ENCODE measurements around the gene CSH2. TPM values are rescaled to one million over a fixed set of nuclear protein-coding genes. Genes with fewer than 3 reads are reported as not detected.
"Not testable (repeated sequence)": the region's sequence is repeated elsewhere in the genome, so short reads cannot be mapped to it uniquely, and the experiment has no call there.

CSH2 gene
- polyA plus RNA-seq, 2 of the 4 experiments (the other 2 are of a cell fraction) = not detected

- WGBS (ENCODE audit: missing lambda C conversion rate) = 84% methylated on average over 4 of the region's 4 CpGs
- H3K27ac ChIP-seq; DNase-seq (ENCODE audit: low read depth in 1 of 2, low spot score in 1 of 2); H3K4me1 ChIP-seq; H3K4me2 ChIP-seq; H3K4me3 ChIP-seq; ATAC-seq; H3K9me3 ChIP-seq; FAIRE-seq; POLR2A ChIA-PET: not testable (repeated sequence)
- CTCF ChIA-PET = interaction anchor here (1.1 to 7.7 kb wide), 5 partner anchors 12 to 32 kb away, joined by 4 to 90 read pairs (median 44); partner anchors contain the start of gene GH2
These were observed 3.2 kb downstream of the CSH2 start for GRCh38 chr17:63870292-63870665.

- CTCF ChIA-PET = interaction anchor here (1.1 to 7.7 kb wide), 6 partner anchors 11 to 412 kb away, joined by 3 to 90 read pairs (median 34); partner anchors contain the start of gene GH2
- ATAC-seq = peak in 1 of 2 experiments; percentile 58; a peak in 3 of 6 replicates
- 38% methylated on average over 9 of the region's 9 CpGs for WGBS (ENCODE audit: missing lambda C conversion rate)
These were observed 3.8 kb downstream of the CSH2 start for GRCh38 chr17:63869491-63870291.

GRCh38 chr17:63866625-63867024, 6.9 kb downstream of the CSH2 start:
- POLR2A ChIA-PET; H3K27ac ChIP-seq; FAIRE-seq; H3K9me3 ChIP-seq; H3K4me1 ChIP-seq; H3K4me2 ChIP-seq; H3K4me3 ChIP-seq; DNase-seq (ENCODE audit: low read depth in 1 of 2, low spot score in 1 of 2): not testable (repeated sequence)
- WGBS (ENCODE audit: missing lambda C conversion rate) = 59% methylated on average over 7 of the region's 7 CpGs
- peak; percentile 82 for ATAC-seq
- CTCF ChIA-PET = interaction anchor here (0.6 to 7.7 kb wide), 26 partner anchors 8 to 622 kb away, joined by 3 to 90 read pairs (median 5); partner anchors contain the start of genes CSHL1, GH1, GH2 and SMARCD2

More at GRCh38 chr17:63869491-63870291, 3.8 kb downstream of the CSH2 start:
- H3K4me1 ChIP-seq; POLR2A ChIA-PET; H3K4me2 ChIP-seq; DNase-seq (ENCODE audit: low read depth in 1 of 2, low spot score in 1 of 2); H3K9me3 ChIP-seq; H3K4me3 ChIP-seq; H3K27ac ChIP-seq; FAIRE-seq: not testable (repeated sequence)
- peak; percentile 86 for TF ChIP-seq MAFK (IDR thresholded peaks at IDR 0.05; ENCODE audit: partially characterized antibody)

GRCh38 chr17:63859257-63859656, 14.2 kb downstream of the CSH2 start:
- no peaks in the 10 kb centered on the region for H3K9me3 ChIP-seq
- H3K4me2 ChIP-seq = no peak overlapping the region
- 25% methylated on average over 3 of the region's 3 CpGs for WGBS (ENCODE audit: missing lambda C conversion rate)
- ChIA-PET POLR2A (no interaction called here), CTCF (interaction anchor here (0.6 to 5.2 kb wide), 13 partner anchors 9 to 561 kb away, joined by 3 to 91 read pairs (median 6); partner anchors contain the start of genes CSHL1, GH1 and SMARCD2)
- no peak for DNase-seq (ENCODE audit: low read depth in 1 of 2, low spot score in 1 of 2)
- no peak for FAIRE-seq
- H3K4me3 ChIP-seq = no peak overlapping the region
- H3K4me1 ChIP-seq = no peaks in the 10 kb centered on the region
- no peak overlapping the region for H3K27ac ChIP-seq
- TF ChIP-seq ZSCAN20 (CRISPR knock-in tag; IDR thresholded peaks at IDR 0.05) (no peak), ZNF302 (CRISPR knock-in tag; IDR thresholded peaks at IDR 0.05) (no peak), PHF8 (IDR thresholded peaks at IDR 0.05; ENCODE audit: borderline replicate concordance, low read depth) (no peak), HDAC2 (IDR thresholded peaks at IDR 0.05) (no peak), MAFK (IDR thresholded peaks at IDR 0.05; ENCODE audit: partially characterized antibody) (no peak), HEYL (CRISPR knock-in tag; IDR thresholded peaks at IDR 0.05) (no peak), SMC3 (IDR thresholded peaks at IDR 0.05) (no peak)
- ATAC-seq = no peak

- ATAC-seq; H3K4me2 ChIP-seq; H3K27ac ChIP-seq; H3K9me3 ChIP-seq; H3K4me3 ChIP-seq; FAIRE-seq; H3K4me1 ChIP-seq; POLR2A ChIA-PET; DNase-seq (ENCODE audit: low read depth in 1 of 2, low spot score in 1 of 2): not testable (repeated sequence)
- WGBS (ENCODE audit: missing lambda C conversion rate) = 83% methylated on average over 8 of the region's 8 CpGs
- CTCF ChIA-PET = interaction anchor here (0.7 to 4.7 kb wide), 2 partner anchors 10 to 23 kb away, joined by 3 to 46 read pairs; no protein-coding TSS in a partner anchor
These were observed 17.1 kb downstream of the CSH2 start for GRCh38 chr17:63856425-63856824.

GRCh38 chr17:63855185-63855584, 18.3 kb downstream of the CSH2 start:
- no peak for ATAC-seq
- CTCF ChIA-PET = interaction anchor here (0.7 to 4.7 kb wide), 4 partner anchors 11 to 171 kb away, joined by 3 to 46 read pairs (median 5); partner anchors contain the start of gene GH2
- WGBS (ENCODE audit: missing lambda C conversion rate) = 54% methylated on average over 8 of the region's 8 CpGs

More at GRCh38 chr17:63855185-63855584, 18.3 kb downstream of the CSH2 start:
- DNase-seq (ENCODE audit: low read depth in 1 of 2, low spot score in 1 of 2) (no peak), FAIRE-seq (no peak)
- no peaks in the 10 kb centered on the region for H3K9me3 ChIP-seq
- no peak overlapping the region for H3K4me2 ChIP-seq
- H3K27ac ChIP-seq = no peak overlapping the region
- POLR2A ChIA-PET = no interaction called here
- H3K4me3 ChIP-seq = no peak overlapping the region
- no peaks in the 10 kb centered on the region for H3K4me1 ChIP-seq
- TF ChIP-seq ZNF302 (CRISPR knock-in tag; IDR thresholded peaks at IDR 0.05) = no peak
- no peak for TF ChIP-seq PBX3 (IDR thresholded peaks at IDR 0.05)
- no peak for TF ChIP-seq FOSB (CRISPR knock-in tag; IDR thresholded peaks at IDR 0.05)
- TF ChIP-seq BCL3 (IDR thresholded peaks at IDR 0.05) = no peak
- no peak for TF ChIP-seq REST (IDR thresholded peaks at IDR 0.05)
- no peak for TF ChIP-seq ELK1 (IDR thresholded peaks at IDR 0.05; ENCODE audit: low read depth, low read length)
- TF ChIP-seq NFE2L2 (conservative IDR thresholded peaks at IDR 0.05; ENCODE audit: low read length) = no peak
